Cerebellar cortex (tissue), 1 donor: Measurements from ENCODE around the gene KLHL30.

Source experiments
- DNase-seq: peaks from one replicate; pipeline ENCODE4 v3.0.0-alpha.2; 2015; ENCODE audit warnings: low spot score

Gene KLHL30

GRCh38 chr2:238187618-238188548 is 49.4 kb downstream of the KLHL30 start:
- no peak for DNase-seq

DNA sequence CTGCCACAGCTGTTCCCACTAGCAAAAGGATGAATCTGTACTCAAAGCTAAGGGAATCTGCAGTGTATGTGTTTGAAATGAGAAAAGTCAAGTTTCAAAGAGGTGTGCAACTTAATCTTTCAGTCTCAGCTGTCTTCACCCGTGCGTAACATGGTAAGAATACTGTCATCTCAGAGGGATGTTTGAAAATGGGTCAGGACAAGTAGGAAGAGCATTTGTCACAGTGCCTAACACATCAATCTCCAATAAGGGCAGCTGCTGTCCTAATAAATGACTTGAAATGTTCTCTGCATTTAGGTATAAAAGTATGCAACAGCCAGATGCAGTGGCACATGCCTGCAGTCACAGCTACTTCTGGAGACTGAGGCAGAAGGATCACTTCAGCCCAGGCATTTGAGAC is 52.0 kb downstream of the KLHL30 start:
- DNase-seq, result no peak
